GM18858 (cell line): ENCODE data around the gene SF3A1.

Source experiments
- ATAC-seq: cut with Tn5 transposase; IDR thresholded peaks from one replicate; pipeline ENCODE4 v1.9.1; 2021; ENCODE audit not compliant: unreplicated experiment

SF3A1 gene

DNA sequence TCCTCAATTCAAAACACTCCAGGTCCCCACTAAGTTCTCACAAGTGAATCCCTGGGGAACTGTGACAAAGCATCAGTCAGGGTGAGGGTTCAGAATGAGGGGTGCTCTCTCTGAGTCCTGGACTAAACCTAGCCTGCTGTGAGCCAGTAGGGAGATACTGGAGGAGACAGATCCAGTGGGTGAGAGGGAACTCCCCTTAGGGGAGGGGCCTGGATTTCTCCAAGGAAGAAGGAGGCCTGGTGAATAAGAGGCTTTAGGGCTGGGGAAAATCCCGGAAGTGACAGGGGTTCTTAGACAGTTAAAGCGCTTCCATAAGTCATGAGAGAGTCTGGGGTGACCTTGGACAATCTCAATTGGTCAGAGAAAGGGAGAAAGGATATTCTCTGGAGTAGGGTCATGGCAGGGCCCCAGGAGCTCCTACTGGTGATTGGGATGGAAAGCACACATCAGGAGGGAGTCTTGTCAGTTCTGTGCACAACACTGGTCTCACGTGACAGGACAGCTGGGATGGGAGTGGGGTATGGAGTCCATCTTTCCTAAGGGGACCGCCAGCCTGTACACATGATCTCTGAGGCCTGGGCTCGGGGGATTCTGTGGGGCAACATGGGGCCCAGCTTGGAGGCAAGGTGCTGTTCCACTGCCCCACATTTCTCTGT lies 31.5 kb downstream of the SF3A1 start:
- ATAC-seq = no peak

GRCh38 chr22:30324014-30324730 lies 32.5 kb downstream of the SF3A1 start:
- ATAC-seq = no peak

GRCh38 chr22:30323246-30323645 lies 33.4 kb downstream of the SF3A1 start:
- no peak for ATAC-seq

GRCh38 chr22:30321461-30321860 lies 35.2 kb downstream of the SF3A1 start:
- no peak for ATAC-seq

DNA sequence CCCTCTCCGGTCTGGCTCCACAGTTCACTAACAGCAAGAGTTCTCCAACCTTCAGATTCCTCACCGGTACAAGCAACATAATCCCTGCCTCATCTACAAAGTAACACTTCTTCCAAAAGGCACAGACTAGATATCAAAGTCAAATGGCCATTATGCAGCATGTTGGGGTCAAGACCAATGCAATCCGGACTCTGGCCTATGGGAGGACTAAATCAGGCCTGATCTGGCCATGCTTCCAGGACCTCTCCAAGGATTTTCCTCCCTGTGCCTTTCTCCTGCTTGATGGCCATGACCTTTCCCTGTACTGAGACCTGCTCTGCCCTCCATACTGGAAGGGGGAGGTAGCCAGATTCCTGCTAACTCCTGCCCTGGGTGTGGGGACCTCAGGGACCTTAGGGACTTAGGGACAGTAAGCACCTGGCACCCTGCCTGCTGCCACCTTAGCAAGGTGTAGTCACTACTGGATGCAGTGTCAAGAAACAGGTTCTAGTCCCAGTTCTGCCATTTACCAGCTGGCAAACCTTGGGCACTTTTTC lies 36.6 kb downstream of the SF3A1 start:
- no peak for ATAC-seq

DNA sequence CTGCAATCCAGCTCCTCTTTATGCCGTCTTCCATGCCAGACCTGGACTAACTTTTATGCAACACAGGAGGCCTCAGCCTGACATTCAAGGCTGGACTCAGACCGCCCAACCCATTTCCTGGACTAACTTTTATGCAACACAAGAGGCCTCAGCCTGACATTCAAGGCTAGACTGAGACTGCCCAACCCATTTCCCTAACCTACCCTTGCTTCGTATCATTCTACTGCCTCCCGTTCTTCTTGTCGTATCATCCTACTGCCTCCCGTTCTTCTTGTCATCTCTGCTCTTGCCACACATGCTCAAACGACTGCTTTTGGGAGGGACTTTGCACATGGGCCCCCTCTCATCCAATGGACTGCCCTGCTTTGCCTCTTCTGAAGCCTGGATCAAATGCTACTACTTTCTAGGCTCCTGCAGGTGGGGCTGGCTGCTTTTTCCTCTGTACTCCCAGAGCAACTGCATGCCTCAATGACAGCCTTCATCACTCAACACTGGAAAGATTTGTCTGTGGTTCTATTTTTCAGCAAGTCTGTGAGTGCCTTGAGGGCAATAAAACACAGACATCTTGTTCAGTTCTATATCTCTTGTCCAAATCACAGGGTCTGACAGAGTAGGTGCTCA lies 37.8 kb downstream of the SF3A1 start:
- no peak for ATAC-seq

- ATAC-seq = no peak
These were observed 38.9 kb downstream of the SF3A1 start for GRCh38 chr22:30317778-30318177.

DNA sequence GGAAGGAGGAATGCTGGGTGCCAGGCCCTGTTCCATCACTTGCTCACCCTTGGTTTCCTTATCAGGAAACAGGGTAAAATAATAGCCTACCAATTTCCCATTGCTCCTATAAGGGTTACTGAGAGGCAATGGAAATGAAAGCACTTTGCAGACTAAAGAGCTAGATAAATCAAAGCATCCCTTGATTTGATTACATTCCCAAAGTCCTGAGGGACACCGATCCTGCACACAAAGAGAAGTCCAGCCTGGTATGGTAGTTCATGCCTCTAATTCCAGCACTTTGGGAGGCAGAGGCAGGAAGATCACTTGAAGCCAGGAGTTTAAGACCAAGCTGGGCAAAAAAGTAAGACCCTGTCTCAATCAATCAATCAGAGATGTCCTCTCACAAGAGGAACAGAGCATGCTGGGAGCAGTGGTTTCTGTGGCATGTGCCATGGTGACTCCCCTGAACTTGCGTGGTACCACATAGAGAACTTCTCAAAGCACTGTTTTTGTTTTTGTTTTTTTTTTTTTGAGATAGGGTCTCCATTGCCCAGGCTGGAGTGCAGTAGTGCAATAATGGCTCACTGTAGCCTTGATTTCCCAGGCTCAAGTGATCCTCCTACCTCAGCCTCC lies 40.6 kb downstream of the SF3A1 start:
- ATAC-seq = no peak

DNA sequence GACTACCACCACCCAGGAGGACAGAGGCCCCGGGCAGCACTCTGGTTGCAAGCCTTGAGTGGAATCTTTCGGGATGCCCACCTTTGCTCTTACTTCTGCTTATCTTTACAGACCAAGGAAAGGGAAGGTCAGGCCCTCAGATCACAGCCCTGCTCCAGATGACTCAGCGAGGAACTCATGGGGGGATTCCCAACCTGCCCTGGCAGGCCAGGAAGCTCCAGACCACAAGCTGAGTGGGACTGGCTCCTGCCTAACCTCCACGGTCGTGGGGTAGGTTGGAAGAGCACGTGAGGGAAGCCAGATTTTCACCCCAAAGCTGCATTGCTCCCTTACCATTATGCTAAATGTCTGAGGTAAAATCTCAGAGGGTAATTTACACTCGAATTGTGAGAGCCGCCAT lies 41.8 kb downstream of the SF3A1 start:
- ATAC-seq = no peak

DNA sequence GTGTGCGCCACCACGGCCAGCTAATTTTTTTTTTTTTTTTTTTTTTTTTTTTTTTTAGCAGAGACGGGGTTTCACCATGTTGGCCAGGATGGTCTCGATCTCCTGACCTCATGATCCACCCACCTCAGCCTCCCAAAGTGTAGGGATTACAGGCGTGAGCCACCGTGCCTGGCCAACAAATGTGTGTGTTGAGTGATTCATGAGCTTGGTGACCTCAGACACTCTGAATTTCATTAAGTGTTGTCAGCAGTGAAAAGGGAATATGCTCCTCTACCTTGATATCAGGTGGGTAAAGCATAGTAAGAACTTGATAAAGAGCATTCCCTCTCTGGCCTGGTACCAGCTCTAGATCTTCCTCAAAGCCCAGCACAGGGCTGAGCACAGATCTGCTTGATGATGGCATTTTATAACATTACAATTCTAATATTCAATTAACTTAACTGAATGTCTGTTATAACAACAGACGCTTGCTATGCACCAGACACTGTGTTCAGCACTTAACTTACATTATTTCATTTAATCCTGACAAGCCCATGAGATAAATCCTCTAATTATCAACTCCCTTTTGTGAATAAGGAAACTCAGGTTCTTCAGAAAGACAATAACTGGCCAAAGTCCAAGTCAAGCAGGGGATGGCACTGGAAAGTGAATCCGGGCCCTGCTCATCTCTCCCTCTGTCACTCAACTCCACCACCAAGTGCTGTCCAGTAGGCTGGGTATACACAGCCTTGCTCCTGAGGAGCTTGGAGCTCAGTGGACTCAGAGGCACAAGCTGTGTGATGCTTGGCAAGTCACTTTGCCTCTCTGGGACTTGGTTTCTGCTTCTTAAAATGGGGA lies 42.9 kb downstream of the SF3A1 start:
- no peak for ATAC-seq

DNA sequence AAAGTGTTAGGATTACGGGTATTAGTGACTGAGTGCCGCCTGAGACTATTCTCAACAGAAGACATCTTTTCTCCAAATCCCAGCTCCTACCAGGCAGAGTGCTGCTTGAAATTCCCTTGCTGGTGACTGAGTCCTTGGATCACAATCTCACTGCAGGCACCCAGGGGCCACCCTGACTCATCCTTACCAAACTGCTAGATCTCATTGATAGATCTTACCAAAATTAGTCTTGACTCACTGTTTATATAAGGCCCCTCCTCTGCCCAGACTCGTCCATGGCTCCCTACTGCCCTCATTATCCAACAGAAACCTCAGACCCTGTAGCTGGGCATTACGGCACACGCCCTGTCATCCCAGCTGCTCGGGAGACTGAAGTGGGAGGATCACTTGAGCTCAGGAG lies 44.6 kb downstream of the SF3A1 start:
- no peak for ATAC-seq

DNA sequence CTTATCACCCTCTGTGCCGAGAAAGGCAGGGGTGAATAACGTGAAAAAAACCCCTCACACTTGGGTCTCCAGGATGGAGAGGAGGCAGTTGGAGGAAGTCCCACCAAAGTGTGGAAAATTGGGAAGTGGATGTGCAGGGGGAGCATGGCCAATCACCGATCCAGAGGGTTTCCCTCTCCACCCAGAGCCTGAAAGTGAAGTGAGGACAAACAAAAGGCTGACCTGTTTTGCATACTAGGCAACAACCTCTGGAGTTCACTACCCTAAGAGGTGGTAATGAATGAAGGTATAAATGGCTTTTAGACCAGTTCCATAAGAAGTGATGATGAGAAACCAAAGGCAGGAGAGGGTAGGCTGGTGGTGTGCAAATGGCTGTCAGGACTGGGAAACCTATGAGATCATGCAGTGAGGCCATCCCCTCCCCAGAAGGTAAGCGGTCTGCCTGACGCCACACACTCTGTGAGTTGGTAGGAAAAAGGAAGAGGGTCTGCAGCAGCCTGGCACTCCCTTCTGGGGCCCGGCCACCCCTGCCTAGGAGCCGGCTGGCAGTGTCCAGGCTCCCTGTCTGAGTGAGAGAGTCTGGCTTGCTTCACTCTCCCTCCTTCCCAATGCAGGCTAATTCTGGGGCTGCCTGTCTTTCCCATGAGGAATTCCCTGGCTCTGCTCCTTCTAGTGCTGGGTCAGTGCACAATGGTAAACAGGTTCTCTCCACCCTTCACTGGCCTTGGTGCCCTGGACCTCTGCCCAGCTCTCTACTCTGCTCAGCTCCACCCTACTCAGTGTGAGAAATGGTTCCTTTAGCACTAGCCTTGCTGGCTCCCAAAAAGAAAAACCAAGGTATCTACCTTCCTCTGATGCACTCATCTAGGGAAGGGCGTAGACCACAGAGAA lies 45.6 kb downstream of the SF3A1 start:
- ATAC-seq = no peak

GRCh38 chr22:30309951-30310741 lies 46.5 kb downstream of the SF3A1 start:
- ATAC-seq = no peak

DNA sequence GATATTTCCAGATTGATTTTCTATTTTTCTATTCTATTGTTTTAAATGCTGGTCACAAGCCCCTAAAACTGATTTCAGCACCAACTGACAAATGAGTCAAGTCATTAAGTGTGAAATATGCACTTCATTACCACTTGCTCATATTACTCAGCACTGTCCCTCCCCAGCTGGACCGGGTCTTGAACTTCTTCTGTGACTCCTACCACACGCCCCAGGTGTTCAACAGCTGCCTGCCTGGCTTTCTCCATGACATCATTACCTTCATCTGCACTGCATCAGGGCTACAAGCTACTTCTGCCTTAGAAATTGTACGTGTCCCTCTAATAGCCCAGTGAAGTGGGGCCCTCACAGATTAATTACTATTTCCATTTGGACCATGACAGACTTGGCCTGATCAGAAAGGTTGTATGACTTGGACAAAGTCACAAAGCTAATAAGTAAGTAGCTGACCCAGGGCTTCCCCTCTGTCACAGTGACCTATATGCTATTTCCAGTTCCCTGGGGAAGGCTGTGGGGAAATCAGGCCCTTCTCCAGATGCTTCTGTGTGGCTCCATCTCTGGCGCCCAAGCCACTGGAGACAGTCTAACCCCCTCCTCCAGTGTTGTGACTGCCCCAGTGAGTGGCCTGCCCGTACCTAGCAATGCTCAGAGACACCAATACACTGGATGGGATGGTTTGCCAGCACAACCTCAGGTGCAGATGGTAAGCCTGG lies 48.0 kb downstream of the SF3A1 start:
- ATAC-seq = no peak

DNA sequence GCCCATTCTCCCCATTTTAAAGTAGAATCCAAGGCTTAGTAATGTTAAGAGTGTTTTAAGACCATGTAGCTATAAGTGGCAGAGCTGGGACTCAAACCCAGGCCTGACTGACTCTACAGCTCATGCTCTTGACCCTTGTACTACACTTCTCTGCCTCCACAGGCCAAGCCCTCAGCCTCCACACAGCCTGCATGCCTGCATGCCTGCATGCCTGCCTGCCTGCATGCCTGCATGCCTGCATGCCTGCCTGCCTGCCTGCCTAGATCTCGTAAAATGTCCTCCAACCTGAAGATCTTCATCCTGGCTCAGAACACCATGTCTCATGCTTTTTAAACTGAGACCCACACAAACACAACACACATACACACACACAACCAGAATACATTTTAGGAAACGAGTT lies 48.6 kb downstream of the SF3A1 start:
- no peak for ATAC-seq

DNA sequence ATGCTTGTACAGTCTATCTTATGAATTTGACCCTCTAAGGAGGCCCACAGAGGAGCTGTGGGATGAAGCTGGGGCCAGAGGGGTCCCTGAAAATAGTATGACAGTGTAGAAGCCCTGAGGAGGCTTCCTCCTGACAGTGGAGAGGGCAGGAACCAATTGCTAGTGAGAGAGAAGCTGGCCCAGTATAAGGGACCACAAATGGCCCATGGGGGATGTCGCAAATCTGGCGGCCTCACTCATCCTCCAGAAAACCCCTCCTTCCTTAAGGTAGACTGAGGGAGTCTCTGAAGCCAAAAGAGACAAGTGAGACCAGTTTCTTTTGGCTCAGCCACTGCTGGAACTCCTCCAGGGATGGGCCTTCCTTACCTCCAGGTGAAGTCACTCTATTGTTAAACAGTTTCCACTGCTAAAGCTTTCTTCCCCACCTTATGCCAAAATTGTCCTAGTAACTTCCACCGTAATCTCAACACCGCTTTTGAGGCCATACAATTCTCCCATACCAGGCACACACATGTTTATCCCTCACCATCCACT lies 49.6 kb downstream of the SF3A1 start:
- ATAC-seq = no peak

DNA sequence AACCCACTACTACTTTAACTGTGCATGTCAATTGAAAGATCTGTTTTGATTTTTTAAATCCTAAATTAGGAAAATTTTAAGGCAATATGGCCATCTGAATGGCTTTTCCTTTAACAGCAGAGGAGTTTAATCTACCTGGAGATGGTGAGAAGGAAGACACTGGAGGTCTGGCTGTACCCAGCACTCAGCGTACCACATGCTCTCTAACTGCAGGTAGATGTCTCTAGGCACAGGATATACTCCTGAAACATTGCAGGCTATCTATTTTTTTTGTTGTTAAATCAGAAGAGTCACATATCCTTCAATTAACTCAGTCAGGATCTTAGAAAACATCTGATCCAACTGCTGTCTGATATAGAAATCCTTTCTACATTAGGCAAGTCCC lies 50.1 kb downstream of the SF3A1 start:
- no peak for ATAC-seq
